Left renal pelvis (tissue), 4 donors: Measurements from ENCODE around the gene ABLIM1. TPM values are rescaled to one million over a fixed set of nuclear protein-coding genes. Genes with fewer than 3 reads are reported as not detected.
"Not testable (repeated sequence)": the region's sequence is repeated elsewhere in the genome, so short reads cannot be mapped to it uniquely, and the experiment has no call there.

Experiments used
- DNase-seq, 4 donors: peaks; one replicate each; pipeline ENCODE4 v3.0.0-alpha.2; 2013; ENCODE audit warnings: low read depth in 4 of 4, low spot score in 3 of 4
- polyA plus RNA-seq, 4 donors: library from polyadenylated mRNA; unstranded; fragments of 120-200 nt; gene quantifications; one replicate each; pipeline ENCODE4 v1.2.1, GENCODE V29; 2013; ENCODE audit not compliant: insufficient read length in 4 of 4

Gene ABLIM1
- polyA plus RNA-seq, result 100 to 1,000 TPM in 2 of 4 donors, 10 to 100 TPM in 2; 91.3 to 111 (median 103) TPM

- no peak for DNase-seq
Measured at GRCh38 chr10:114658175-114658574, at the start of gene ABLIM1. Gene ABLIM1, minus strand, starts transcription at chr10:114658275. Its CDS starts 75 bp downstream, at chr10:114658200.

DNA sequence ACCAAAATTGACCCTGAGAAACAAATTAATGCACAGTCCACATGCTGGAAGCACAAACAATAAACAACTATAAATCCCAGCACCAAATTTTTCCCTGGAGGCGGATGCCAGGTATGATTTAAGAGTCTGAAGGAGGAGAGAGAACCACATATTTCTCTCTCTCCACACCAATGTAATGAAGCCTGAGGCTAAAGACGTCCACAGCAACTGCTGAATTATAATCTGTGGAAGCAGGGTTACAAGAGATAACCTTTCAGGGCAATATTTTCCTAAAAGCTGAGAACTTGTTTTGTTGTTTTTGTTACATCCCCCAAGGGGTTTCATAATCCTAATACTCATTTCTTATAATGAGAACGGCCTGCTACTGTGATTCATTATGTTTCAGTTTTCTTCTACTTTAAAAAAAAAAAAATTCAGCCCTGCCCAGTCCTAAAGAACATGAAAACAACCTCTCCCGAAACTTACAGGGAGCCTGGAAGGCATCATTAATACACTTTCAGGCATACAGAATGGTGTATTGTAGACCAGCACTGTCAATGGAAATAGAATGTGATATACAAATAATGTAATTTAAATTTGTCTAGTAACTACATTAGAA is 48.5 kb upstream of the ABLIM1 start:
- no peak for DNase-seq

- DNase-seq, result no peak
Measured at GRCh38 chr10:114704679-114705078, 46.6 kb upstream of the ABLIM1 start.

- no peak for DNase-seq
Measured at GRCh38 chr10:114703377-114704107, 45.5 kb upstream of the ABLIM1 start.

DNA sequence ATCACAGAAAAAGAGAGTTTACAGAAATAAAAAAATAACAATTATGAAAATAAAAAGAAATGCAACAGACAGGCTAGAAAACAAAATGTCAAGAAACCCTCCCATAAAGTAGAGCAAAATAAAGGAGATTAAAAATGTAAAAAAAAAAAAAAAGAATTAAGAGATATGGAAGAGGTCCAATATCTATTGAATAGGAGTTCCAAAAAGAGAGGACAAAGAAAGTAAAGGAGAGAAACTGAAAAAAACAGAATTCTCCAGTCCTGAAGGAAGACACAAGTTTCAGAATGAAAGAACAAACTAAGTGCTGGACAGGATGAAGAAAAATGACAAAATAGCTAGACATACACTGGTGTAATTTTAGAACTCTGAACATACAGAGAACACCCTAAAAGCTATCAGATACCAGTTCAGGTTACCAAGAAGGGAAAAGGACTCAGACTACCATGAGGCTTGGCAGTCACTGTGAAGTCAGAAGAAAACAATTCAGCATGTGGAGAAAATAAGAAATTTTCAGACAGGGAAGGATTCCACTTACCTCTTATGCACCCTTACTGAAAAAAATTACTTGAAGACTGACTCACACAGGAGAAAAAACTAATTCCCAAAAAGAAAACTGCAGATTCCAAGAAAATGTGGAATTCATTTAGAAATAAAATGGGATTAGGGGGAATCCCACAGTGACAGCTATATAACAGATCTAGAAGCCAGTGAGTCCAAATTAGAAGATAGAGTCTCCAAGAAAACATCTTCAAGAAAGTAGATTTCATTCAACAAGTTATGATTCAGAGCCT is 40.4 kb upstream of the ABLIM1 start:
- DNase-seq, result no peak

DNA sequence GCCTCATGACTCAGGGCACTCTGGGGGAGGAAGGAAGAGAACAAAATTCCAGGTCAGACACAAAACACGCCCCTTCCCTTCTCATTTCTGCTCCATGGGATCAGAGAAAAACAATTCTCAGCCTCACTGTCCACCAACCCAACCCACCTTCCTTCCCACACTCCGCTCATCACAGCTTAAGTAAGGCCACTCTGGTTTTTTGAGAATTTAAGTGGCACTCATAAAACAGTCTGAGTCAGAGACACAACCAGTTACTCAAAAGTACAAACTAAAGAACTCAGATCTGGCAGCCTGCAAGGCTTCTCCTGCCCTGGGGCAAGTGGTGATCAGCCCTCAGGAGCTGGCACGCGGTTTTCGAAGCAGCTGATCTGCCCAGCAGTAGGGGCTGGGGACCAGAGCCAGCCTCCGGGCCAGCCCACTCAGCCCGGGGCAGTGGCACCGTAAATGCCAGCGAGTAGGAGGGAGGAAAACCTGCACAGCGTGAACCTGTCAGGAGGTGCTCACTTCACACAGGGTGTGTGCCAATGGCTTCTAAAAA is 39.1 kb upstream of the ABLIM1 start:
- DNase-seq, result no peak

DNA sequence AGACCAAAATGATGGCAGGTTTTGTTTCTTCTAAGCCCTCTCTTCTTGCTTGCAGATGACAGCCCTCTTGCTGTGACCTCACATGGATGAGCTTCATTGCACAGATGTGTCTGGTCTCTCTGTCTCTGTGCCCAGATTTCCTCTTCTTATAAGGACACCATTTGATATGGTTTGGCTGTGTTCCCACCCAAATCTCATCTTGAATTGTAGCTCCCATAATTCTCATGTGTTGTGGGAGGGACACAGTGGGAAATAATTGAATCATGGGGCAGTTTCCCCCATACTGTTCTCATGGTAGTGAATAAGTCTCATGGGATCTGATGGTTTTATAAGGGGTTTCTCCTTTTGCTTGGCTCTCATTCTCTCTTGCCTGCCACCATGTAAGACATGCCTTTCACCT is 38.2 kb upstream of the ABLIM1 start:
- not testable (repeated sequence) for DNase-seq

DNA sequence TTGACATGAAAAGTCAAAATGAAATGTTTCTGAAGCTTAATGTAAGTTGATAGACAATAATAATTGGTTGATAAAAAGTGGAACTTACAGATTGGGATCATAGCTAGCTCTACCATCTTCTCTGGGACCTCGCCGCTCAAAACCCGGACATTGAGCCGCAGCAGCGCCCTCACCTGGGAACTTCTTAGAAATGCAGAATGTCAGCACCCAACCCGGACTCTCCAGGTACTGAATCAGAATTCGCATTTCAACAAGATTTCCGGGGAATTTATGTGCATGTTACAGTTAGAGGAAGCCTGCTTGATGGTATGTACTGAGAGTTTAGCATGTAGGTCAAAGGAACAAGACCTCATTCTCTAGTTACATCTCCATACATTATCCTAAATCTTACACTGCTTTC is 36.7 kb upstream of the ABLIM1 start:
- DNase-seq, result no peak

- DNase-seq, result no peak
Measured at GRCh38 chr10:114694062-114694461, 36.0 kb upstream of the ABLIM1 start.

GRCh38 chr10:114691442-114691941 is 33.4 kb upstream of the ABLIM1 start:
- no peak for DNase-seq

DNA sequence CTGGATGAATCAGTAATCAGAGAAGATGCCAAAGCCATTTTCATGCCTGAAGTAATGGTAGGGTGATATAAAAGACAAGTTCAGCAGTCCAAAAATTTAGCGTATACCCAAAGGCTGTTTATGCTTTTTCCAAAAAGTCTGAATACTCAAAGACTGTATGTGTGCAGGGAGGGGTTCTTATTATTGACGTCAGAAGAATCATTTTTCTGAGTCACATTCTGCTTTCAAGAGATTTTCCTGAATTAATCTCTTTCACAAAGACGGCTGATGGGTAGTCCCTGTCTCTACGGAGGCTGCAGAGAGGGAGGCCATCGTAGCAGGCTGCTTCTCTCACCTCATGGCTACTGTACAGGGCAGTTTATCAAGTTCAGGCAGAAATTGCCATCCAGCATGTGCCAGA is 30.7 kb upstream of the ABLIM1 start:
- DNase-seq, result no peak

DNA sequence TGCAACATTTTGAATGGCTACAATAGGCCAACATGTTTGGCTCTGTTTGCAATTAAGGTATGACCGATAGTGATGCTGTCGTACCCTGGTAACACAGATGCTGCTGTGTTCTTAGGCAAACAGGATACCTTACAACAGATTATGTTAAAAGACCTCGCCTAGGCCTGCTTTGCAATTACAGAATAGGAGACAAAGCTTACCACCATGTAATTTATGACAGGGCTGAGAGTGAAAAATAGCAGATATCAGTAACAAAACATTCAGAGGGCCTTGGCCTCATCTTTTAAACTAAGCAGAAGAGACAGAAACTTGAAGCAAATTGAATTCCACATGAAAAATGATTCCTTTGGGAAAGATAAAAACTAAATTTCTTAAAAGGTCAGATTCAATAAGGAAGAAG is 29.4 kb upstream of the ABLIM1 start:
- no peak for DNase-seq

DNA sequence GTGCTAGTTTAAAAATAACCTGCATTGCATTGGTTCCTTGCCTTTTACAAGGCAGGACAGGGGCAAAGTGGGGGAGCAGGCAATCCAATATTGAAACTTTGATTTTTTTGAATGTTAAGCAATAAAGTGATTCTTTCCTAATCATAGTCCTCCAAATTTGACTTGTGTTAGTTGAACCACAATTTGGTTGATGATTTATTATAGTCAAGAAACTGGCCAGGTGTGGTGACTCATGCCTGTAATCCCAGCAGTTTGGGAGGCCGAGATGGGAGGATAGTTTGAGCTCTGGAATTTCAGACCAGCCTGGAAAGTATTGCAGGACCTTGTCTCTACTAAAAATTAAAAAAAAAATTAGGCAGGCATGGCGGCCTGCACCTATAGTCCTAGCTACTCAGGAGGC is 27.9 kb upstream of the ABLIM1 start:
- DNase-seq, result no peak

GRCh38 chr10:114685456-114685855 is 27.4 kb upstream of the ABLIM1 start:
- no peak for DNase-seq

DNA sequence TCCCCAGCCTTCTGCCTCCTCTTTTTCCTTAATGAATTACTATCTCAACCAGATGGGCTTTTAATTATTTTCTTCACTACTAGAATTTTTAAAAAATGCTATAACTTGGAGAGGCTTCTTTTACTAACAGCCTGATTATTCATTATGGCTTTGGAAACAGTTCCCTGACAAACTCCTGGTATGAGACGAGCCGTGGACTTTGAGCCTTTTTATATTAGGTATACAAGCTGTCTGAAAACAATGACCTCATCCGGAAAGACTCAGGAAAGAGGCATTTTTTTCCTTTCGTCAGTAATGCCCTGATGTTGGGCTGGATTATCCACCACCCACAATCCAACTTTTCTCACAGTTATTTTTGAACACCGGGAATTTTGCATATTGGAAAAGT is 26.7 kb upstream of the ABLIM1 start:
- DNase-seq, result no peak

- no peak for DNase-seq
Measured at GRCh38 chr10:114684084-114684821, 26.2 kb upstream of the ABLIM1 start.

DNA sequence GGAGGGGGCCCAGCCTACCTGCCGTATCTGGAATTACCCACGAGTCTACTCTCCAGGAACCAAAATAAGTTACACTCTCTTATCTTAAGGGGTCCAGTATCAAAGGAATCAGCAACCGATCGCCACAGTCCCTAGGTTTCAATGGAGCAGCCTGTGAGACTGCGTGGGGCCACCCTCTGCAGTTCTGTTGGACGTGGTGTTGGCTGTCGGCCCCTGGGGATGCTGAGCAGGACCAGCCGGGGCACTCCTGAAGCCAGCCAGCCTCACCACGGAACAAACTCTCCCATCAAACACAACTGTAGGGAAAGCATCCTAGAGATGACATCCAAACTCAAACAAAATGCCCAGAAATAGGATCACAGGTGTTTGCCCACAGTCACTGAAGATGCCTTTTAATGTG is 25.5 kb upstream of the ABLIM1 start:
- no peak for DNase-seq

DNA sequence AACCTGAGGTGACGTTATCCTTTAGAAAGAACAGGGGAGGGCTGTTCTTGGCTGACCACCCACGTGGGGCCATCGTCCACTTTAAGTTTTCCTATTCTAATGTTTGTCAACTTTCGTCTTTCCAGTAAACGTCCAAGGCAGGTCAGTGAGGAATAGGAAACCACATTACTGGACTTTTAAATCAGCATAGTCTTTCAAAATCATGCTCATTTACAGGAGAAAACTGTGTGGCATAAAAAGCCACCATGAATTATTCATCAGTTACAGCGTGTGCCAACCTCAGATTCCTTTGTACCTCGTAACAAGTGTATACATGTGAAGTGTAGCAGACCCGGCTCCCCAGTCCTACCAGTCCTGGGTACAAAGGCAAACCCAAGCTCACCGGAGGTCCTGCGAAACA is 25.1 kb upstream of the ABLIM1 start:
- DNase-seq, result no peak

- no peak for DNase-seq
Measured at GRCh38 chr10:114682532-114682931, 24.5 kb upstream of the ABLIM1 start.

- no peak for DNase-seq
Measured at GRCh38 chr10:114682121-114682520, 24.0 kb upstream of the ABLIM1 start.

- no peak for DNase-seq
Measured at GRCh38 chr10:114681542-114681941, 23.5 kb upstream of the ABLIM1 start.
